Effector memory CD4-positive, alpha-beta T cell (primary cell): ENCODE data around the gene ASXL1.

Source experiments
- DNase-seq, 3 donors: peaks; one replicate each; pipeline ENCODE4 v3.0.0-alpha.2; 2020
- H3K27ac ChIP-seq: 2 replicates; pipeline ENCODE4 v1.7.0; 2013; ENCODE audit warnings: mild to moderate bottlenecking, low read length, moderate library complexity; ENCODE audit not compliant: insufficient read depth, poor library complexity, severe bottlenecking
- H3K27me3 ChIP-seq: replicated peaks from 2 replicates; pipeline ENCODE4 v1.7.0; 2013; ENCODE audit warnings: mild to moderate bottlenecking, low read length; ENCODE audit not compliant: insufficient read depth, control insufficient read depth, poor library complexity, severe bottlenecking
- H3K36me3 ChIP-seq: 2 replicates; pipeline ENCODE4 v1.7.0; 2013; ENCODE audit warnings: mild to moderate bottlenecking, low read length, moderate library complexity; ENCODE audit not compliant: control insufficient read depth, insufficient read depth
- H3K4me1 ChIP-seq: 2 replicates; pipeline ENCODE4 v1.7.0; 2013; ENCODE audit warnings: low read length, mild to moderate bottlenecking; ENCODE audit not compliant: control insufficient read depth, insufficient read depth, poor library complexity, severe bottlenecking
- H3K4me3 ChIP-seq: 2 replicates; pipeline ENCODE4 v1.7.0; 2013; ENCODE audit warnings: low read length, low read depth, mild to moderate bottlenecking; ENCODE audit not compliant: insufficient read depth, poor library complexity, severe bottlenecking
- H3K9me3 ChIP-seq: 2 replicates; pipeline ENCODE4 v1.7.0; 2013; ENCODE audit warnings: mild to moderate bottlenecking, low read length, moderate library complexity; ENCODE audit not compliant: control insufficient read depth

ASXL1 gene

GRCh38 chr20:32457479-32457986, 99.4 kb downstream of the ASXL1 start:
- Histone ChIP-seq H3K4me1 (no peaks in the 10 kb centered on the region), H3K9me3 (no peaks in the 10 kb centered on the region), H3K36me3 (peaks cover 49% of the 10 kb centered on the region), H3K27me3 (no peaks in the 10 kb centered on the region), H3K27ac (no peak overlapping the region), H3K4me3 (no peak overlapping the region)
- no peak for DNase-seq

- Histone ChIP-seq H3K9me3 (no peaks in the 10 kb centered on the region), H3K27ac (no peak overlapping the region), H3K4me1 (no peaks in the 10 kb centered on the region), H3K27me3 (no peaks in the 10 kb centered on the region), H3K36me3 (peaks cover 41% of the 10 kb centered on the region), H3K4me3 (no peak overlapping the region)
- DNase-seq: no peak
These were observed 100.1 kb downstream of the ASXL1 start for GRCh38 chr20:32458061-32458836.

GRCh38 chr20:32458837-32459220, 100.7 kb downstream of the ASXL1 start:
- no peak overlapping the region for H3K4me3 ChIP-seq
- H3K36me3 ChIP-seq: peaks cover 36% of the 10 kb centered on the region
- no peak for DNase-seq
- no peaks in the 10 kb centered on the region for H3K9me3 ChIP-seq
- H3K27ac ChIP-seq: no peak overlapping the region
- H3K27me3 ChIP-seq: no peaks in the 10 kb centered on the region
- H3K4me1 ChIP-seq: no peaks in the 10 kb centered on the region

- no peak overlapping the region for H3K27ac ChIP-seq
- no peak overlapping the region for H3K4me3 ChIP-seq
- no peaks in the 10 kb centered on the region for H3K9me3 ChIP-seq
- H3K36me3 ChIP-seq: peaks cover 28% of the 10 kb centered on the region
- no peaks in the 10 kb centered on the region for H3K4me1 ChIP-seq
- H3K27me3 ChIP-seq: no peaks in the 10 kb centered on the region
- DNase-seq: no peak
These were observed 102.1 kb downstream of the ASXL1 start for GRCh38 chr20:32460231-32460630.

DNA sequence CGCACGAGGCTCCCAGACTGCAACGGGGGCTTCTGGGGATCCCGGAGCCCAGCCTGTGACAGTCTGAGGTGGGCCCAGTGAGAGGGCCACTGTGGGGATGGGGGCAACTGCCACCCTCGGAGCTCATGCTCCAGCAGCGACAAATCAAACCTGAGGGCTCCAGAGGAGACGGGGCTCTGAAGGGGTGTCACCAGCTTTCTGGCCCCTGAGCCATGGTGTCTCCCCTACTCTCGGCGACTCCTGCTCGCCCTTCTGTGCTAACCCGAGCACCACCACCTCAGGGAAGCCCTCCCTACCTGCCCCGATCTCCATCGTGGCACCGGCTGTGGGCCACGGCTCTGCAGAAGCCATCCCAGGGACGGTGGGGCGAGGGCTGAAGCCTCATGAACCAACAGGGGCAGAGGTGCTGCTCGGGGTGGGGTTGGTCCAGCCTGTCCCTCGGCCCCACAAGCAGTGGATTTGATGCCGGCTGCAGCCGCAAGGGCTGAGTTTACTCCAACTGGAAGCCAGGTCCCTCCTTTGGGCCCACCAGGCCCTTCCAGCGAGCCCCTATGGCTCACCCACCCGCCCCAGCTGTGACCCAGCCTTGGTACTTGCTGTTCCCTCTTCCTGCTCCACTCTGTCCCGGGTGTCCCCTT, 102.7 kb downstream of the ASXL1 start:
- Histone ChIP-seq H3K4me1 (no peaks in the 10 kb centered on the region), H3K27me3 (no peaks in the 10 kb centered on the region), H3K27ac (no peak overlapping the region), H3K4me3 (no peak overlapping the region), H3K36me3 (peaks cover 26% of the 10 kb centered on the region), H3K9me3 (no peaks in the 10 kb centered on the region)
- DNase-seq: no peak

- Histone ChIP-seq H3K4me1 (no peaks in the 10 kb centered on the region), H3K36me3 (peaks cover 18% of the 10 kb centered on the region), H3K4me3 (no peak overlapping the region), H3K27ac (no peak overlapping the region), H3K9me3 (no peaks in the 10 kb centered on the region), H3K27me3 (no peaks in the 10 kb centered on the region)
- no peak for DNase-seq
These were observed 103.9 kb downstream of the ASXL1 start for GRCh38 chr20:32461836-32462600.

GRCh38 chr20:32462900-32463641, 104.9 kb downstream of the ASXL1 start:
- no peaks in the 10 kb centered on the region for H3K9me3 ChIP-seq
- no peak for DNase-seq
- no peak overlapping the region for H3K4me3 ChIP-seq
- H3K36me3 ChIP-seq: peaks cover 18% of the 10 kb centered on the region
- H3K27me3 ChIP-seq: no peaks in the 10 kb centered on the region
- H3K4me1 ChIP-seq: no peaks in the 10 kb centered on the region
- no peak overlapping the region for H3K27ac ChIP-seq

DNA sequence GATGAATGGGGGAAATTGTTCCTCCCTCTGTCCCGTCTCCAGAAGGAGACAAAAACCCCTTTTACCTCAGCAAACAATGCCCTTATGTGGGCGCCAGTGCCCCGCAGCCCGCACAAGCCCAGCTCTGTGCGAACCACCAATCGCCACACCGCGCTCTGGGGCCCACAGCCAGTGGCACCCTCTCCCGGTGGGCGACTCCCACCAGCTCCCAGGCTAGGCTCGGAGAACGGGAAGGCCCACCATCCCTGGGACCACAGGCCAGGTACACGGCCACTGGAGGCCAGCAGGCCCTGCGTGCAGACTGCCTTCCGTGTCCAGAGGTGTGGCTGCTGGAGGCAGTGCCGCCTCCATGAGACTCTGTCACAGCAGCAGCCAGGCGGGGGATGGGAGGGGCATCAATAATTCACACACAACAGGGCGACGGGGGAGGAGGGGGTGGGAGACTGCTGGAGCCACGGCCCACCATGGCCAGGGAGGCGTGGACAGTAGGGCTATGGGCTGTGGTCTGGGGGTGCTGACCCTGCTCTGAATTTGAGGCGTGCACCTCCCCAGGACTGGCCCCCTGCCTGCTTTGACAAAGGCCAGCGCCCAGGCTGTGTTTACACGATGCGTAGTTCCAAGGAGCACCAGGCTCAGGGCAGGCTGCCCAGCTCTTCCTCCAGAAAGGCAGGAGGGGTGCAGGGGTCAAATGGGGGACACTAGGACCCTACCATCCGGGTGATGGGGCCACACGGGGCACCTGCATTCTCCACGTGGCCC, 105.7 kb downstream of the ASXL1 start:
- Histone ChIP-seq H3K9me3 (no peaks in the 10 kb centered on the region), H3K4me1 (no peaks in the 10 kb centered on the region), H3K27ac (no peak overlapping the region), H3K36me3 (peaks cover 18% of the 10 kb centered on the region), H3K27me3 (no peaks in the 10 kb centered on the region), H3K4me3 (no peak overlapping the region)
- DNase-seq: no peak

GRCh38 chr20:32464401-32465091, 106.4 kb downstream of the ASXL1 start:
- H3K27me3 ChIP-seq: no peaks in the 10 kb centered on the region
- peaks cover 18% of the 10 kb centered on the region for H3K36me3 ChIP-seq
- H3K4me3 ChIP-seq: no peak overlapping the region
- DNase-seq: no peak
- H3K4me1 ChIP-seq: no peaks in the 10 kb centered on the region
- no peaks in the 10 kb centered on the region for H3K9me3 ChIP-seq
- H3K27ac ChIP-seq: no peak overlapping the region
